Activated CD4-positive, alpha-beta T cell treated with anti-CD3 and anti-CD28 coated beads for 36 hours (primary cell): ENCODE data around the gene IFIT1B. TPM values are rescaled to one million over a fixed set of nuclear protein-coding genes. Genes with fewer than 3 reads are reported as not detected.
"Not testable (repeated sequence)": the region's sequence is repeated elsewhere in the genome, so short reads cannot be mapped to it uniquely, and the experiment has no call there.

ENCODE experiments used
- ATAC-seq: fragments of 200-7000 bp; cut with Tn5 transposase; one replicate; pipeline ENCODE4 v1.10.0; 2021; ENCODE audit warnings: mild to moderate bottlenecking, moderate library complexity
- CTCF ChIA-PET: fragments of 350-600 bp; sonication (Branson Sonifier 250); formaldehyde crosslinking; loops from one replicate; lab custom pipeline; 2021; ENCODE audit warnings: antibody characterized with exemption; lab: Charles Lee
- POLR2A ChIA-PET: fragments of 350-600 bp; sonication (Branson Sonifier 250); formaldehyde crosslinking; loops from one replicate; lab custom pipeline; 2021; ENCODE audit warnings: antibody characterized with exemption, inconsistent platforms; lab: Charles Lee
- DNase-seq: peaks from one replicate; pipeline ENCODE4 v3.0.0-alpha.2; 2020
- H3K27ac Mint-ChIP-seq: one replicate; pipeline ENCODE4 v1.8.0; 2021; ENCODE audit warnings: mixed read lengths
- H3K27me3 Mint-ChIP-seq: one replicate; pipeline ENCODE4 v1.8.0; 2021; ENCODE audit warnings: mixed read lengths
- H3K36me3 Mint-ChIP-seq: one replicate; pipeline ENCODE4 v1.8.0; 2021; ENCODE audit warnings: low read depth, mixed read lengths
- H3K4me1 Mint-ChIP-seq: one replicate; pipeline ENCODE4 v1.8.0; 2021; ENCODE audit warnings: mixed read lengths
- H3K4me3 Mint-ChIP-seq: one replicate; pipeline ENCODE4 v1.8.0; 2021; ENCODE audit warnings: mild to moderate bottlenecking, moderate library complexity, mixed read lengths
- H3K9me3 Mint-ChIP-seq: one replicate; pipeline ENCODE4 v1.8.0; 2021; ENCODE audit warnings: low read depth, mixed read lengths
- intact Hi-C, 2 experiments: fragments of 100-400 bp; cut with DNase I in 1 of 2; cut with micrococcal nuclease in 1 of 2; formaldehyde crosslinking; loops; one replicate each; pipeline versions ENCODE4 v1.14.2 to v1.15.1; 2022 to 2024; cut with DNase I, micrococcal nuclease
- total RNA-seq, 2 experiments: library from RNA; stranded (reverse); gene quantifications; one replicate each; pipeline ENCODE4 v1.2.3, GENCODE V29; 2021

IFIT1B gene
- total RNA-seq, 2 experiments from 2014 or later: not detected

- intact Hi-C loops: no loop called here
- DNase-seq (no peak), ATAC-seq (peak; percentile 16)
- Mint-ChIP-seq H3K27ac (no peak overlapping the region), H3K27me3 (no peaks in the 10 kb centered on the region), H3K36me3 (peaks cover 13% of the 10 kb centered on the region), H3K9me3 (no peaks in the 10 kb centered on the region), H3K4me3 (no peak overlapping the region), H3K4me1 (peaks cover 16% of the 10 kb centered on the region)
- ChIA-PET POLR2A (no interaction called here), CTCF (no interaction called here)
Measured at GRCh38 chr10:89399956-89400355, 22.1 kb downstream of the IFIT1B start.

DNA sequence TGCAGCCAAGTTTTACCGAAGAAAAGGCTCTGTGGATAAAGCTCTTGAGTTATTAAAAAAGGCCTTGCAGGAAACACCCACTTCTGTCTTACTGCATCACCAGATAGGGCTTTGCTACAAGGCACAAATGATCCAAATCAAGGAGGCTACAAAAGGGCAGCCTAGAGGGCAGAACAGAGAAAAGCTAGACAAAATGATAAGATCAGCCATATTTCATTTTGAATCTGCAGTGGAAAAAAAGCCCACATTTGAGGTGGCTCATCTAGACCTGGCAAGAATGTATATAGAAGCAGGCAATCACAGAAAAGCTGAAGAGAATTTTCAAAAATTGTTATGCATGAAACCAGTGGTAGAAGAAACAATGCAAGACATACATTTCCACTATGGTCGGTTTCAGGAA, 25.2 kb downstream of the IFIT1B start:
- Mint-ChIP-seq H3K4me3 (no peak overlapping the region), H3K4me1 (peaks cover 6% of the 10 kb centered on the region), H3K27me3 (no peaks in the 10 kb centered on the region), H3K9me3 (no peaks in the 10 kb centered on the region), H3K27ac (no peak overlapping the region), H3K36me3 (peaks cover 10% of the 10 kb centered on the region)
- intact Hi-C loops: no loop called here
- ChIA-PET POLR2A (no interaction called here), CTCF (interaction anchor here (0.7 to 1.4 kb wide), 5 partner anchors 11 to 153 kb away, joined by 3 to 6 read pairs (median 4); partner anchors contain the start of gene IFIT1)
- no peak for ATAC-seq
- DNase-seq: no peak

DNA sequence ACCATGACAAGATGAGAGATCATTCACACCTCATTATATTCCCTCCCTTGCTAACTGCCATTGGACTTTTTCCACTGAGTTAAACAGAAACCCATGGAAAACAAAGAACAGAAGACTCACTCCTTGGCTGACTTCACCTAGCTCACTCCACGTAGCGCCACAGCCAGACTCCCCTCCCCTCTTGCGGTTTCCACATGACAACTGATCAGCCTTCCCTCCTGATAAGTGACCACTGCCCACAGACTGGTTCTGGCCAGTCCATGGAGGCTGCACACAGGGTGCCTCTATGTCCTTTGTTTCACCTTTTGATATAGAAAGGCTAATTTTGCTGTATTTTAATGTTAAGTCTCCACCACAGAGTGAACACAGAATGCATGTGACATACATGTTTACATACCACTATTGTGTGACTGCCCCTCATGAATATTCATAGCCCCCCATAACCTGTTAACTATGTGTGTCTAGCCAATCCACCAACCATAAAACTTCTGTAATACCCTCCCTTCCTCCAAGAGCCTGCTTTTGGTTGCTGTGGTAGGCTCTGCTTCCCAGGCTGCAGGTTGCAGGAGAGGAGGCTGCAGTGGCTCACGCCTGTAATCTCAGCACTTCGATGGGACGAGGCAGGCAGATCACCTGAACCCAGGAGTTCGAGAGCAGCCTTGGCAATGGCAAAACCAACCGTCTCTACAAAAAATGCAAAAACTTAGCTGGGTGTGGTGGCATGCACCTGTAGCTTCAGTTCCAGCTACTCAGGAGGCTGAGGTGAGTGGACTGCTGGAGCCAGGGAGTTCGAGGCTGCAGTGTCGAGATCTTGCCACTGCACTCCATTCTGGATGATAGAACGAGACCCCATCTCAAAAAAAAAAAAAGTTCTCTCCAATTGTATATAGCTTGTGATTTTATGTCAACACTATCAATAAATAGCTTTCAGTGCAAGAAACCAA, 26.5 kb downstream of the IFIT1B start:
- no peaks in the 10 kb centered on the region for H3K27me3 Mint-ChIP-seq

DNA sequence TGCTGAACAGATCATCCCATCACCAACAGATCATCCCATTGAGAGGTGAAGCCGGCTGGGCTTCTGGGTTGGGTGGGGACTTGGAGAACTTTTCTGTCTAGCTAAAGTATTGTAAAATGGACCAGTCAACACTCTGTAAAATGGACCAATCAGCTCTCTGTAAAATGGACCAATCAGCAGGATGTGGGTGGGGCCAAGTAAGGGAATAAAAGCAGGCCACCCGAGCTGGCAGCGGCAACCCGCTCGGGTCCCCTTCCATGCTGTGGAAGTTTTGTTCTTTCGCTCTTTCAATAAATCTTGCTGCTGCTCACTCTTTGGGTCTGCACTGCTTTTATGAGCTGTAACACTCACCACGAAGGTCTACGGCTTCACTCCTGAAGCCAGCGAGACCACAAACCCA, 28.3 kb downstream of the IFIT1B start:
- H3K9me3 Mint-ChIP-seq, ATAC-seq, H3K4me1 Mint-ChIP-seq, DNase-seq, intact Hi-C loops, H3K4me3 Mint-ChIP-seq, POLR2A ChIA-PET, H3K27me3 Mint-ChIP-seq, H3K27ac Mint-ChIP-seq, H3K36me3 Mint-ChIP-seq: not testable (repeated sequence)
- CTCF ChIA-PET: interaction anchor here (0.8 kb wide), 1 partner anchor 13 kb away, joined by 5 read pairs; no protein-coding TSS in a partner anchor

More for the DNA sequence above, 26.5 kb downstream of the IFIT1B start:
- Mint-ChIP-seq H3K36me3 (peaks cover 7% of the 10 kb centered on the region), H3K4me1 (peaks cover 2% of the 10 kb centered on the region), H3K9me3 (no peaks in the 10 kb centered on the region), H3K27ac (no peak overlapping the region), H3K4me3 (no peak overlapping the region)
- intact Hi-C loops: no loop called here
- POLR2A ChIA-PET: no interaction called here
- CTCF ChIA-PET: no interaction called here
- ATAC-seq (no peak), DNase-seq (no peak)

DNA sequence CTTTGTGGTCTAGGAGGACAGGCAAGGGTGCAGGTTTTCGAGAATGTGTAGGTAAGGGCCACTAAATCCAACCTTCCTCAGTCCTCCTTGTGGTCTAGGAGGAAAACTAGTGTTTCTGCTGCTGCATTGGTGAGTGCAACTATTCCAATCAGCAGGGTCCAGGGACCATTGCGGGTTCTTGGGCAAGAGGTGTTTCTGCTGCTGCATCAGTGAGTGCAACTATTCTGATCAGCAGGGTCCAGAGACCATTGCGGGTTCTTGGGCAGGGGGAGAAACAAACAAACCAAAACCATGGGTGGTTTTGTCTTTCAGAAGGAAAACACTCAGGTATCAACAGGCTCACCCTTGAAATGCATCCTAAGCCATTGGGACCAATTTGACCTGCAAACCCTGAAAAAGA, 29.9 kb downstream of the IFIT1B start:
- ATAC-seq, H3K27ac Mint-ChIP-seq, H3K4me3 Mint-ChIP-seq, H3K36me3 Mint-ChIP-seq, H3K27me3 Mint-ChIP-seq, intact Hi-C loops, POLR2A ChIA-PET, H3K9me3 Mint-ChIP-seq, H3K4me1 Mint-ChIP-seq, DNase-seq: not testable (repeated sequence)
- CTCF ChIA-PET: interaction anchor here (1.3 kb wide), 1 partner anchor 10 kb away, joined by 5 read pairs; no protein-coding TSS in a partner anchor

- H3K4me1 Mint-ChIP-seq: peaks cover 16% of the 10 kb centered on the region
- CTCF ChIA-PET: interaction anchor here (0.6 kb wide), 1 partner anchor 411 kb away, joined by 3 read pairs; no protein-coding TSS in a partner anchor
- POLR2A ChIA-PET, H3K27ac Mint-ChIP-seq, intact Hi-C loops, H3K9me3 Mint-ChIP-seq, DNase-seq, H3K36me3 Mint-ChIP-seq, H3K27me3 Mint-ChIP-seq, H3K4me3 Mint-ChIP-seq, ATAC-seq: not testable (repeated sequence)
Measured at GRCh38 chr10:89409282-89409681, 31.4 kb downstream of the IFIT1B start.

GRCh38 chr10:89410551-89410950, 32.7 kb downstream of the IFIT1B start:
- H3K27ac Mint-ChIP-seq, ATAC-seq, POLR2A ChIA-PET, H3K27me3 Mint-ChIP-seq, H3K9me3 Mint-ChIP-seq, H3K4me3 Mint-ChIP-seq, CTCF ChIA-PET: not testable (repeated sequence)
- peak; percentile 28 for DNase-seq
- peaks cover 17% of the 10 kb centered on the region for H3K4me1 Mint-ChIP-seq
- intact Hi-C loops: loop anchor here in 1 of 2 experiments (5.0 to 10.0 kb wide), 4 partner anchors 418 to 1464 kb away; partner anchors contain the start of genes FAS, RPP30 and STAMBPL1
- peaks cover 13% of the 10 kb centered on the region for H3K36me3 Mint-ChIP-seq

- H3K4me1 Mint-ChIP-seq: peaks cover 21% of the 10 kb centered on the region
- DNase-seq, ATAC-seq, H3K27ac Mint-ChIP-seq, H3K4me3 Mint-ChIP-seq, H3K27me3 Mint-ChIP-seq, H3K9me3 Mint-ChIP-seq, POLR2A ChIA-PET: not testable (repeated sequence)
- CTCF ChIA-PET: interaction anchor here (1.6 kb wide), 1 partner anchor 18 kb away, joined by 5 read pairs; the partner anchor contains the start of gene IFIT1
- intact Hi-C loops: loop anchor here in 1 of 2 experiments (5.0 to 10.0 kb wide), 4 partner anchors 419 to 1464 kb away; partner anchors contain the start of genes FAS, RPP30 and STAMBPL1
- peaks cover 17% of the 10 kb centered on the region for H3K36me3 Mint-ChIP-seq
Measured at GRCh38 chr10:89411135-89411534, 33.3 kb downstream of the IFIT1B start.

DNA sequence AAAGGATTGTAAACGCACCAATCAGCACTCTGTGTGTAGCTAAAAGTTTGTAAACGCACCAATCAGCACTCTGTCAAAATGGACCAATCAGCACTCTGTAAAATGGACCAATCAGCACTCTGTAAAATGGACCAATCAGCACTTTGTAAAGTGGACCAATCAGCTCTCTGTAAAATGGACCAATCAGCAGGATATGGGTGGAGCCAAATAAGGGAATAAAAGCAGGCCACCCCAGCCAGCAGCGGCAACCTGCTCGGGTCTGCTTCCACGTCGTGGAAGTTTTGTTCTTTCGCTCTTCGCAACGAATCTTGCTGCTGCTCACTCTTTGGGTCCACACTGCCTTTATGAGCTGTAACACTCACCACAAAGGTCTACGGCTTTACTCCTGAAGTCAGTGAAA, 34.4 kb downstream of the IFIT1B start:
- CTCF ChIA-PET: interaction anchor here (0.6 to 1.6 kb wide), 3 partner anchors 13 to 64 kb away, joined by 3 to 5 read pairs (median 3); partner anchors contain the start of gene IFIT1
- H3K4me3 Mint-ChIP-seq: peak overlapping the region; percentile 55
- peak; percentile 55 for DNase-seq
- ATAC-seq, H3K27me3 Mint-ChIP-seq, H3K9me3 Mint-ChIP-seq, POLR2A ChIA-PET: not testable (repeated sequence)
- H3K36me3 Mint-ChIP-seq: peaks cover 18% of the 10 kb centered on the region
- H3K4me1 Mint-ChIP-seq: peaks cover 28% of the 10 kb centered on the region
- peak overlapping the region; percentile 62 for H3K27ac Mint-ChIP-seq
- intact Hi-C loops: loop anchor here in 1 of 2 experiments (5.0 to 10.0 kb wide), 4 partner anchors 420 to 1463 kb away; partner anchors contain the start of genes FAS, RPP30 and STAMBPL1

DNA sequence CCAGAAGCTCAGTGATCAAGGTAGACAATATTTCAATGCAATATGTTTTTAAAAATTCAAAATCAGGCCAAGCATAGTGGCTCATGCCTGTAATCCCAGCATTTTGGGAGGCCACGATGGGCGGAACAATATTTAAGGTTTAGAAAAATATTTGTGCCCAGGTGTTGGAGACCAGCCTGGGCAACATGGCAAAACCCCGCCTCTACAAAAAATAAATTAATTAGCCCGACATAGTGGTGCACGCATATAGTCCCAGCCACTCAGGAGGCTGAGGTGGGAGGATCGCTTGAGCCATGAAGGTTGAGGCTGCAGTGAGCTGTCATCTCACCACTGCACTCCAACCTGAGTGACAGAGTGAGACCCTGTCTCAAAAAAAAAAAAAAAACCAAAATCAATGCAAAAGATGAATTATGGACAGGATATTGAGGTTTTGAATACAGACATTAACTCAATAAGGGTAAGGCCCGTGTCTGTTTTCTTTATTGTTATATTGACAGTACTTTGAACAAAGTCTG, 35.6 kb downstream of the IFIT1B start:
- ChIA-PET CTCF (interaction anchor here (0.6 to 2.3 kb wide), 4 partner anchors 12 to 165 kb away, joined by 3 to 11 read pairs (median 3); partner anchors contain the start of gene IFIT1), POLR2A (interaction anchor here (0.6 to 1.0 kb wide), 2 partner anchors 21 to 127 kb away, joined by 3 to 6 read pairs; partner anchors contain the start of gene IFIT1)
- peak overlapping the region; percentile 81 for H3K4me3 Mint-ChIP-seq
- ATAC-seq: no peak
- intact Hi-C loops: loop anchor here in 1 of 2 experiments (5.0 to 10.0 kb wide), 4 partner anchors 421 to 1461 kb away; partner anchors contain the start of genes FAS, RPP30 and STAMBPL1
- peaks cover 40% of the 10 kb centered on the region for H3K4me1 Mint-ChIP-seq
- H3K36me3 Mint-ChIP-seq: peaks cover 28% of the 10 kb centered on the region
- peak overlapping the region; percentile 90 for H3K27ac Mint-ChIP-seq
- H3K9me3 Mint-ChIP-seq: peaks cover 4% of the 10 kb centered on the region
- no peak for DNase-seq
- no peaks in the 10 kb centered on the region for H3K27me3 Mint-ChIP-seq
